Tibial artery (tissue), 4 donors: ENCODE data around the gene KIF6.

Source experiments
- DNase-seq, 2 donors: peaks; one replicate each; pipeline ENCODE4 v3.0.0-alpha.2; 2019
- H3K27ac ChIP-seq, 2 donors: fragments of 200-600 bp; sonication (generic) in 1 of 2; 1 replicate in 1 of 2; 2 replicates in 1 of 2; pipeline ENCODE4 v1.5.1; 2018 to 2019; ENCODE audit warnings: mild to moderate bottlenecking in 1 of 2
- H3K27me3 ChIP-seq, 2 donors: fragments of 200-600 bp; sonication (generic) in 1 of 2; one replicate each; pipeline versions ENCODE4 v1.5.1 to v1.6.0; 2016 to 2019
- H3K36me3 ChIP-seq, 3 donors: fragments of 200-600 bp; sonication (generic) in 2 of 3; one replicate each; pipeline ENCODE4 v1.5.1; 2016 to 2019; ENCODE audit warnings: mild to moderate bottlenecking in 2 of 3
- H3K4me1 ChIP-seq, 4 donors: fragments of 200-600 bp; sonication (generic) in 2 of 4; 1 replicate in 3 of 4; 2 replicates in 1 of 4; pipeline ENCODE4 v1.5.1; 2016 to 2019
- H3K4me3 ChIP-seq, 2 donors: fragments of 200-600 bp; sonication (generic) in 1 of 2; 1 replicate in 1 of 2; 2 replicates in 1 of 2; pipeline ENCODE4 v1.5.1; 2018 to 2019; ENCODE audit warnings: mild to moderate bottlenecking in 2 of 2
- H3K9me3 ChIP-seq, 3 donors: fragments of 200-600 bp; sonication (generic) in 1 of 3; one replicate each; pipeline ENCODE4 v1.5.1; 2016 to 2019
- intact Hi-C: fragments of 100-400 bp; cut with DNase I; formaldehyde crosslinking; loops from one replicate; pipeline ENCODE4 v1.15.0; 2023; ENCODE audit warnings: low total_unique reads
- TF ChIP-seq, protein P1 (sequence below), 2 experiments: fragments of 200-600 bp in 1 of 2; fragments of 450-650 bp in 1 of 2; IDR thresholded peaks; one replicate each; pipeline ENCODE4 v1.5.1; 2017 to 2019; ENCODE audit warnings: antibody characterized with exemption in 2 of 2, mild to moderate bottlenecking in 1 of 2, moderate library complexity in 1 of 2

Gene KIF6

DNA sequence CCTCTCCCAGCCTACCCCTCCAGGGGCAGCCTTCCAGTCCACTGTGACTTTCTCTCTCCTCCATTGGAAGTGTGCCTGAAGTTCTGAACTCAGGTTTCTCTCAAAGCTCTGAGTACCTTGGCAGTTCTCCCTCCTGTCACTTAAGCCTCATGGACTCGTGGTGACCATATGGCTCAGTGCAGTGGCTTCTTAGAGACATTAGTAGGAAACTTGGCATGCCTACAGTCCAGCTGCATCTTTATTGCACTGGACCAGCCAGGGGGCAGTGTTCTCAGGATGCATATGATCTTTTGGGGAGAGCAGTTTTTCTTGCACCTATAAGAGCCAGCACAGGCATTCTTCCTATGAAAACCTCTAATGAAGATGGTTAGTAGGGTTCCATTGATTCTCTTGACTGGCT, 355.2 kb downstream of the KIF6 start:
- peaks cover 0 to 20% (median 9%) of the 10 kb centered on the region in 4 donors for H3K4me1 ChIP-seq
- H3K27me3 ChIP-seq: no peaks in the 10 kb centered on the region
- no peak overlapping the region for H3K4me3 ChIP-seq
- H3K36me3 ChIP-seq: no peaks in the 10 kb centered on the region
- TF ChIP-seq, protein P1, sequence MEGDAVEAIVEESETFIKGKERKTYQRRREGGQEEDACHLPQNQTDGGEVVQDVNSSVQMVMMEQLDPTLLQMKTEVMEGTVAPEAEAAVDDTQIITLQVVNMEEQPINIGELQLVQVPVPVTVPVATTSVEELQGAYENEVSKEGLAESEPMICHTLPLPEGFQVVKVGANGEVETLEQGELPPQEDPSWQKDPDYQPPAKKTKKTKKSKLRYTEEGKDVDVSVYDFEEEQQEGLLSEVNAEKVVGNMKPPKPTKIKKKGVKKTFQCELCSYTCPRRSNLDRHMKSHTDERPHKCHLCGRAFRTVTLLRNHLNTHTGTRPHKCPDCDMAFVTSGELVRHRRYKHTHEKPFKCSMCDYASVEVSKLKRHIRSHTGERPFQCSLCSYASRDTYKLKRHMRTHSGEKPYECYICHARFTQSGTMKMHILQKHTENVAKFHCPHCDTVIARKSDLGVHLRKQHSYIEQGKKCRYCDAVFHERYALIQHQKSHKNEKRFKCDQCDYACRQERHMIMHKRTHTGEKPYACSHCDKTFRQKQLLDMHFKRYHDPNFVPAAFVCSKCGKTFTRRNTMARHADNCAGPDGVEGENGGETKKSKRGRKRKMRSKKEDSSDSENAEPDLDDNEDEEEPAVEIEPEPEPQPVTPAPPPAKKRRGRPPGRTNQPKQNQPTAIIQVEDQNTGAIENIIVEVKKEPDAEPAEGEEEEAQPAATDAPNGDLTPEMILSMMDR (IDR thresholded peaks at IDR 0.05): peak in 1 of 2 experiments; percentile 23
- DNase-seq: no peak
- intact Hi-C loops: no loop called here
- no peaks in the 10 kb centered on the region for H3K9me3 ChIP-seq
- no peak overlapping the region for H3K27ac ChIP-seq

DNA sequence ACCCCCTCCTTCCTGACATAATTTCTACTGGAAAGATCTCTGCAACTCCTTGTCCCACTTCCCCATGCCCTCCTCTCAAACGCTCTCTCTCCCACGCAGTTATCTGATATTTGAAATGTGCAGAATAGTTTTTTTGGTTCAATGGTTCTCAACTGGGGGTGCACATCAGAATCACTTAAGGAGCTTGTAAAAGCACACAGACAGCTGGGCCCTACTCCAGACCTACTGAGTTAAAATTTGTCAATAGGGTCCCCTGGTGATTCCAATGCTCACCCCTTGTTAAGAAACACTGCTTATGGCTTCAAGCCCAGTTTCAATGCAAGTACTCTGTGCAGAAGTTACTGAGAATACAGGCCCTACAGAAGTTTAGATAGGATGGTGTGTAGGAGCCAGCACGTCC, 357.5 kb downstream of the KIF6 start:
- peaks cover 0 to 20% (median 9%) of the 10 kb centered on the region in 4 donors for H3K4me1 ChIP-seq
- DNase-seq: no peak
- no peaks in the 10 kb centered on the region for H3K27me3 ChIP-seq
- no peaks in the 10 kb centered on the region for H3K9me3 ChIP-seq
- no peak overlapping the region for H3K4me3 ChIP-seq
- no peak overlapping the region for H3K27ac ChIP-seq
- no peaks in the 10 kb centered on the region for H3K36me3 ChIP-seq
- intact Hi-C loops: loop anchor here (2.0 kb wide), 1 partner anchor 523 kb away; no protein-coding TSS in a partner anchor
- TF ChIP-seq, protein P1 (IDR thresholded peaks at IDR 0.05): no peak

DNA sequence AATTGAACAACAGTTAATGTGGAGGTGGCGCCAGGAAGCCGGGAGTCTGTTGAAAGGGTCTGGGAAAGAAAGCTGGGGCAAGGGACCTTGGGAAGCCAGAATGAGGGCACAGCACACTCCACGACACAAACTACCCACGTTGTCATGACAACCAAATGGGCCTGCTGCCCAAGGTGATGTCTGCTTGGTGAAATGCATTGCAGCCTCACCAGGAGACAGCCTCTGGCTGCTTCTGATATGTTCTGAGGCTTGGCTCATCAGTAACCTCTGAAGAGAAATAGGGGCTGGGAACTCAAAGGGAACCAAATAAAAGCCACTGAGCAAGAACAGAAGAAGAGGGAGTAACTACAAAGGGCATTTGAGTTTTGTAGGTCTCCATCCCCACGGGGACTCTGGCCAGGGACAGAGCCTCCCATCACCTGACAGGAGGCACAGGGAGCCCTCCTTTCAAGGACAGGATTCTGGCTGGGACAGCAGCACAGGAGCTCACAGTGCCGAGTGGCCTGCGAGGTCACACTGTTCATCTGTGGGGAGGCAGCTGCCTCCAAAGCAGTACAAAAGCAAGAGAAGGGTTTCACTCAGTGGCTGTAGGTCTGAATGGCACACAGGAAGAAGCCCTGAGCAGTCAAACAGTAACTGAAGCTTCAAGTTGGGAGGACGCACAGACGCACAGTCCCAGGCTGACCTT, 358.1 kb downstream of the KIF6 start:
- Histone ChIP-seq H3K4me1 (peaks cover 0 to 22% (median 9%) of the 10 kb centered on the region in 4 donors), H3K27ac (no peak overlapping the region), H3K9me3 (no peaks in the 10 kb centered on the region), H3K4me3 (no peak overlapping the region), H3K27me3 (no peaks in the 10 kb centered on the region), H3K36me3 (no peaks in the 10 kb centered on the region)
- intact Hi-C loops: loop anchor here (2.0 kb wide), 1 partner anchor 524 kb away; no protein-coding TSS in a partner anchor
- TF ChIP-seq, protein P1 (IDR thresholded peaks at IDR 0.05): no peak
- DNase-seq: no peak

DNA sequence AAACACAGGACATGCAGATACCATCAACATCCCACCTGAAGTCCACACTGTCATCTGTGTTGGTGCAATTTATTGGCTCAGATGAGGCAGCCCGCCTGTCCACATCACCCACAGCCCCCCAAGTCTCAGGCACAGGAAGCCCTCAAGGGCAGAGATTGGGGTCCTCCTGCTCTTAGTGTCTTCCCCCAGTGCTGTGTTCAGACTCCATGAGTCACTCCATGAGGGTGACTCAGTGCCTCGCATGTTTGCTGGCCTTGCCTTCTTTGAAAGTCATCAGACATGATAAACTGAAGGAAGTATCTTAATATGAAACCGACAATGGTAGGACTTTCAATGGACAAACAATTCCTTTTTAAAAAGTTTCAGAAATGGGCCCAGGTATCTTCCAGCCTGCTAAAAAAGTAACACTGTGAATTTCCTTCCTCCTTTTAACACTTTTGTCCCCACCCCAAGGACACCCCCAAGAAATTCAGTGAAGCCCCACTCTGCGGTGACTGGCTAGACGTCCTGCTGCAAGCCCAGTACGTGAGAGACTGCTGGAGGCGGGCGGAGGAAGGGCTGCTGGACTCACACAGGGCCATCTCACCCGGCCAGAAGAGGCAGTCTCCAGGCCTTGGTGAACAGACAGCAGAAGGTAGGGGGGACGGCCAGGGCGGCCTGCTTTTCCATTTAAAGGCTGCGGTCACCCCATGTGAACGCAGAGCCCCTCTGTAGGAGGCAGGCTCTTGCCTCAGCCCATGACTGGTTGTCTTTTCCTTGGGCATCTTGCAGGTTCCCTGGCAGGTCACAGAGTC, 359.7 kb downstream of the KIF6 start:
- no peak overlapping the region for H3K27ac ChIP-seq
- H3K27me3 ChIP-seq: no peaks in the 10 kb centered on the region
- H3K4me3 ChIP-seq: no peak overlapping the region
- no peak for DNase-seq
- intact Hi-C loops: loop anchor here (2.0 kb wide), 1 partner anchor 525 kb away; no protein-coding TSS in a partner anchor
- TF ChIP-seq, protein P1 (IDR thresholded peaks at IDR 0.05): no peak
- no peaks in the 10 kb centered on the region for H3K36me3 ChIP-seq
- H3K9me3 ChIP-seq: no peaks in the 10 kb centered on the region
- H3K4me1 ChIP-seq: peaks cover 0 to 14% (median 7%) of the 10 kb centered on the region in 4 donors

DNA sequence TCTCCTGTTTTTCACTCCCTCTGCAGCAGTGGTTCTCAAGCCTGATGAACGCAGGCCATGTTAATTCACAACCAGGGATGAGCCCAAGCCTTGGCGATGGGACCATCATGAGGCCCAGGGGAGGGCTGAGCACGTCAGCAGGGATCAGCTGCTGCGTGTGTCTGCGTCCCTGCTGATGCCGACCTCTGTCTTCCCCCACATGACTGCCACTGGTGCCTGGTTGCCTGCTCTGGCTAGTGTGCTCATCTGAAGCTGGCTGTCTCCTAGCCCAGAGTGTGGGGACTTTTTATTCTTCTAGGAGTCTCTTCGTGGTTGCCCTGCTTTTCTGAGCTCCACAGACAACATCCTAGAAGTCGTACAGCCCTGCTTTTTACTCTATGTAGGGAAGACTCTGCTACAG, 361.9 kb downstream of the KIF6 start:
- H3K4me1 ChIP-seq: peaks cover 0 to 5% (median 1%) of the 10 kb centered on the region in 4 donors
- no peaks in the 10 kb centered on the region for H3K36me3 ChIP-seq
- H3K27ac ChIP-seq: no peak overlapping the region
- no peak overlapping the region for H3K4me3 ChIP-seq
- intact Hi-C loops: no loop called here
- TF ChIP-seq, protein P1 (IDR thresholded peaks at IDR 0.05): no peak
- no peaks in the 10 kb centered on the region for H3K9me3 ChIP-seq
- no peak for DNase-seq
- H3K27me3 ChIP-seq: no peaks in the 10 kb centered on the region
